GM12892 (cell line): ENCODE data around the gene UBA3.

ENCODE experiments used
- POLR2A ChIP-seq: IDR thresholded peaks from 2 replicates; pipeline ENCODE4 v1.6.1; 2011; ENCODE audit warnings: low read depth, low read length, control low read depth
- TAF1 ChIP-seq: IDR thresholded peaks from 2 replicates; pipeline ENCODE4 v1.6.1; 2011; ENCODE audit warnings: low read depth, mild to moderate bottlenecking, control low read depth, low read length, borderline replicate concordance

GRCh38 chr3:69095636-69096035 lies 15.5 kb upstream of the UBA3 start:
- TF ChIP-seq TAF1 = no peak
- no peak for TF ChIP-seq POLR2A
